CD4-positive, alpha-beta T cell (primary cell): ENCODE measurements around the gene LSAMP. TPM values are rescaled to one million over a fixed set of nuclear protein-coding genes. Genes with fewer than 3 reads are reported as not detected.

Experiments used
- ATAC-seq: fragments of 200-7000 bp; cut with Tn5 transposase; one replicate; pipeline ENCODE4 v1.10.0; 2022; ENCODE audit warnings: mild to moderate bottlenecking; ENCODE audit not compliant: poor library complexity
- CTCF ChIA-PET: fragments of 350-600 bp; sonication (Branson Sonifier 250); formaldehyde crosslinking; loops from one replicate; lab custom pipeline; 2021; ENCODE audit warnings: antibody characterized with exemption, inconsistent platforms; lab: Charles Lee
- POLR2A ChIA-PET: fragments of 350-600 bp; sonication (Branson Sonifier 250); formaldehyde crosslinking; loops from one replicate; lab custom pipeline; 2021; ENCODE audit warnings: antibody characterized with exemption, inconsistent platforms; lab: Charles Lee
- DNase-seq, 14 experiments: peaks; one replicate each; pipeline ENCODE4 v3.0.0-alpha.2; 2013 to 2020; ENCODE audit warnings: mixed read lengths in 2 of 14
- H3K27ac ChIP-seq, 2 donors: one replicate each; pipeline versions ENCODE4 v1.5.1 to v1.7.0; 2013; ENCODE audit warnings: low read length in 2 of 2, low read depth in 1 of 2, mild to moderate bottlenecking in 1 of 2
- H3K27me3 ChIP-seq, 2 experiments: 1 replicate in 1 of 2; 2 replicates in 1 of 2; pipeline versions ENCODE4 v1.6.1 to v1.7.0; 2013; ENCODE audit warnings: low read length in 2 of 2, control low read depth in 1 of 2, mild to moderate bottlenecking in 1 of 2, moderate library complexity in 1 of 2; ENCODE audit not compliant: insufficient read depth in 2 of 2, control insufficient read depth in 1 of 2
- H3K36me3 ChIP-seq: one replicate; pipeline ENCODE4 v1.6.1; 2013; ENCODE audit warnings: low read length, control low read depth; ENCODE audit not compliant: insufficient read depth
- H3K4me1 ChIP-seq: one replicate; pipeline ENCODE4 v1.6.1; 2013; ENCODE audit warnings: low read length, control low read depth; ENCODE audit not compliant: insufficient read depth
- H3K4me3 ChIP-seq: one replicate; pipeline ENCODE4 v1.5.1; 2013; ENCODE audit warnings: mild to moderate bottlenecking, low read length, moderate library complexity
- H3K9me3 ChIP-seq, 2 experiments: 1 replicate in 1 of 2; 2 replicates in 1 of 2; pipeline versions ENCODE4 v1.6.1 to v1.7.0; 2013; ENCODE audit warnings: low read length in 2 of 2, mild to moderate bottlenecking in 2 of 2, control low read depth in 1 of 2, moderate library complexity in 1 of 2; ENCODE audit not compliant: control insufficient read depth in 1 of 2, insufficient read depth in 1 of 2
- H3K27ac Mint-ChIP-seq: one replicate; pipeline ENCODE4 v1.8.0; 2020; ENCODE audit warnings: mixed read lengths
- H3K27me3 Mint-ChIP-seq: one replicate; pipeline ENCODE4 v1.8.0; 2021; ENCODE audit warnings: mixed read lengths
- H3K36me3 Mint-ChIP-seq: one replicate; pipeline ENCODE4 v1.8.0; 2021; ENCODE audit warnings: low read depth, mixed read lengths
- H3K4me1 Mint-ChIP-seq: one replicate; pipeline ENCODE4 v1.8.0; 2021; ENCODE audit warnings: low read depth, mixed read lengths
- H3K4me3 Mint-ChIP-seq: one replicate; pipeline ENCODE4 v1.8.0; 2020; ENCODE audit warnings: mild to moderate bottlenecking, mixed read lengths
- H3K9me3 Mint-ChIP-seq: one replicate; pipeline ENCODE4 v1.8.0; 2020; ENCODE audit warnings: mixed read lengths
- CTCF ChIP-seq: fragments of 200-600 bp; IDR thresholded peaks from one replicate; pipeline ENCODE4 v1.8.0; 2022; ENCODE audit warnings: antibody characterized with exemption, mild to moderate bottlenecking
- intact Hi-C, 2 experiments: fragments of 100-400 bp; cut with DNase I in 1 of 2; cut with micrococcal nuclease in 1 of 2; formaldehyde crosslinking; loops; one replicate each; pipeline versions ENCODE4 v1.15.1 to v1.9.0; 2023 to 2025; cut with DNase I, micrococcal nuclease
- total RNA-seq, 174 experiments: library from RNA in 2 of 174; stranded (reverse) in 2 of 174; gene quantifications; one replicate each; pipeline ENCODE4 v1.2.3 and lab custom pipeline; 2021 to 2026

LSAMP gene
- total RNA-seq, 2 experiments from 2014 or later: not detected

- TF ChIP-seq CTCF: no peak
- POLR2A ChIA-PET: no interaction called here
Observed at GRCh38 chr3:116053017-116053416, 392.3 kb downstream of the LSAMP start.

DNA sequence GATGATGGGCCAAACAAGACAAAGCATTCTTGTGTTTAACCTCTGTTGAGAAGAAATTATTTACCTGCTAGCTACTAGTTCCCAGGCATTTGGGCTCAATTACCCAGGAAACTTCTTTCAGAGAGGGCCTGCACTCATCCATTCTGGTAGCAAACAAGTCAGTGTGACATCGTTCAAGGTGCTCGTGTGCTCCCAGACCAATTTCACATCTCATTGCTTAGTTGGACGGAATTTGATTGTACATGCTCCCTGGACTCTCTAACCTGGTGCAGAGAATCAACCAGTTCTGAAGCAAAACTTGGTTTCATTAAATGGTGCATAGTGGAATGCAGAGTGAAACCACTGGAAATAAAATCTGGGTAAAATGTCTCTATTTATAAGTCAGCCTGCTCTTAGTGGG, 392.7 kb downstream of the LSAMP start:
- Histone ChIP-seq H3K36me3 (no peaks in the 10 kb centered on the region), H3K4me3 (no peak overlapping the region), H3K27me3 (no peaks in the 10 kb centered on the region), H3K27ac (no peak overlapping the region), H3K4me1 (no peaks in the 10 kb centered on the region), H3K9me3 (no peaks in the 10 kb centered on the region)
- POLR2A ChIA-PET: no interaction called here
- no peaks in the 10 kb centered on the region for H3K4me1 Mint-ChIP-seq
- DNase-seq (no peak), ATAC-seq (no peak)
- no peaks in the 10 kb centered on the region for H3K36me3 Mint-ChIP-seq
- no peak overlapping the region for H3K27ac Mint-ChIP-seq
- no peak overlapping the region for H3K4me3 Mint-ChIP-seq
- no peak for TF ChIP-seq CTCF
- intact Hi-C loops: no loop called here
- H3K27me3 Mint-ChIP-seq: no peaks in the 10 kb centered on the region
- H3K9me3 Mint-ChIP-seq: peaks cover 2% of the 10 kb centered on the region
- CTCF ChIA-PET: no interaction called here

More at GRCh38 chr3:116053017-116053416, 392.3 kb downstream of the LSAMP start:
- Mint-ChIP-seq H3K27me3 (no peaks in the 10 kb centered on the region), H3K4me3 (no peak overlapping the region), H3K27ac (no peak overlapping the region), H3K9me3 (peaks cover 2% of the 10 kb centered on the region), H3K36me3 (no peaks in the 10 kb centered on the region), H3K4me1 (no peaks in the 10 kb centered on the region)
- CTCF ChIA-PET: no interaction called here
- H3K4me3 ChIP-seq: no peak overlapping the region
- no peak overlapping the region for H3K27ac ChIP-seq
- no peaks in the 10 kb centered on the region for H3K4me1 ChIP-seq
- DNase-seq (no peak), ATAC-seq (no peak)
- intact Hi-C loops: no loop called here
- H3K27me3 ChIP-seq: no peaks in the 10 kb centered on the region
- H3K9me3 ChIP-seq: no peaks in the 10 kb centered on the region
- no peaks in the 10 kb centered on the region for H3K36me3 ChIP-seq

DNA sequence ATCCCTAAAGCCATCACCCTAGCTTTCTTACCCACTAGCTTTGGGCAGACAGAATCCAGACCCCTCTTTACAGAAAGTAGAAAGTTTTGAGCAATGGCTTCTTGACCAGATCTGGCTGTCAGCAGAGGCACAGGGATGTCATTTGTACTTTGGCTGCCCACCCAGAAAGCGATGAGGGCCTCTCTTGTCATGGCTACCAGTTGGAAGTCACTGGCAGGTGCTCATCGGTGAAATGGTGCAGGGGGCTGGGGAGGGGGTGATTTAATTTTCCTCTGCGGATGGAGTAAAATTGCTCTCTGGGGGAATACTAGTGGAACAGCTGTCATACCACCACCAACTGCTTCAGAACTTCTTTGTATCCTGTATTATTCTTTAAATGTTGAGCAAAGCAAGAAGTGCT, 393.7 kb downstream of the LSAMP start:
- DNase-seq (no peak), ATAC-seq (no peak)
- H3K27me3 Mint-ChIP-seq: no peaks in the 10 kb centered on the region
- no peak overlapping the region for H3K27ac Mint-ChIP-seq
- H3K9me3 Mint-ChIP-seq: no peaks in the 10 kb centered on the region
- Histone ChIP-seq H3K9me3 (no peaks in the 10 kb centered on the region), H3K4me3 (no peak overlapping the region), H3K27me3 (no peaks in the 10 kb centered on the region), H3K4me1 (no peaks in the 10 kb centered on the region), H3K36me3 (no peaks in the 10 kb centered on the region), H3K27ac (no peak overlapping the region)
- no peaks in the 10 kb centered on the region for H3K36me3 Mint-ChIP-seq
- no peaks in the 10 kb centered on the region for H3K4me1 Mint-ChIP-seq
- ChIA-PET CTCF (no interaction called here), POLR2A (no interaction called here)
- intact Hi-C loops: no loop called here
- TF ChIP-seq CTCF: no peak
- no peak overlapping the region for H3K4me3 Mint-ChIP-seq
